ENCODE results near the gene MYO1E. TPM values are rescaled to one million over a fixed set of nuclear protein-coding genes. Genes with fewer than 3 reads are reported as not detected.

The MYO1E gene
- total RNA-seq, 2 experiments from 2014 or later = 1.5 to 26.5 TPM

DNA sequence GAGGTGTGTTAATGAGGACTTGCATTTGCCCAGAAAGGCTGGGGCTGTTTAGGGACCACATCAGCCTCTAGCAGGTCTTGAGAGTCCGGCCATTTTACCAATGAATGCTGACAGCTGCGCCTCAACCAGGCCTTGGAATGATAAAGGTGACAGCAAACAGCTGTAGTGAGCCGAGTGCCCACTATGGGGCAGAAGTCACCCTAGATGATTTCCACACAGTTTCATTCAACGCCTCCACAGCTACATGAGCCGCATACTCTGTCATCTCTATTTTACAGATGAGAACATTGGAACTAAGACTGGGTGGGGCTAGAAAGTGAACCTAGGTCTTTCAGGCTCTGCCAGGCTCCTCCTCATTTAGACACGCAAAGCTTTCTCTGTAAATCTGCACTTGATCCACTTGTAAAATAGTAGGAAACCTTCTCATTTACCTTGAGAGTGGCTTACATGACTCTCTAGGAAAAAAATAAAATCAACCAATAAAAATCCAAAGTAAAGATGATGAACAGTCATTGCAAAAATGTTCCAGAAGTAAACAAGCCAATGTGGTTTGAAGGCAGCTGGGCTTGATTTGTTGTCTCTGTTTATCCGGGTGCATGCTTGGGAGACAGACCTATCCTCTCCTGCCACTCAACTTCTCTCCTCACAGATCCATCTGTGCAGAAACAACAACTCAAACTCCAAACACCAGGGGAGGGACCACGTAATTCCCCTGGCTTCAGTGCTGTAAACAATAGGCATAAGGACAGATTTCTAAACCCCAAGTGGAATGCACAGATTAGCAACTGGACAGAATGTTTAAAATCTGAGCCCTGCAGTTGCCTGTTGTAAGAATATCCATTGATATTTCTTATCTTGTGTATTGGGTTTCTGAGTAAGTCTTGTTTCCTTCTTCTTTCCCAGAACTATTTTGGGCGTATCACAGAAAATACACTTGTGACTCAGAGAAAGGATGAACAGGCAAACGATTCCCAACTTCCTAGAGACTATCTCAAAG is 197.5 kb downstream of the MYO1E start:
- BruUV-seq (replicated peaks) = no TSS peak
- H3K79me2 ChIP-seq (ENCODE audit: insufficient read depth, low read depth, low read length) = no peaks in the 10 kb centered on the region
- no peak overlapping the region for H3K4me2 ChIP-seq (ENCODE audit: low read length)
- no peaks in the 10 kb centered on the region for H3K9me3 ChIP-seq (ENCODE audit: low read length)
- H3K27ac ChIP-seq (ENCODE audit: low read depth, low read length, poor library complexity, severe bottlenecking) = no peak overlapping the region
- H3K4me3 ChIP-seq (ENCODE audit: low read depth, low read length, poor library complexity, severe bottlenecking) = no peak overlapping the region
- no peak overlapping the region for H2AFZ ChIP-seq (ENCODE audit: low read length)
- no peaks in the 10 kb centered on the region for H3K9me2 ChIP-seq (ENCODE audit: insufficient read depth, low read length)
- H3K4me1 ChIP-seq (ENCODE audit: insufficient read depth, low read length, poor library complexity, severe bottlenecking) = no peaks in the 10 kb centered on the region
- TF ChIP-seq, protein P1, sequence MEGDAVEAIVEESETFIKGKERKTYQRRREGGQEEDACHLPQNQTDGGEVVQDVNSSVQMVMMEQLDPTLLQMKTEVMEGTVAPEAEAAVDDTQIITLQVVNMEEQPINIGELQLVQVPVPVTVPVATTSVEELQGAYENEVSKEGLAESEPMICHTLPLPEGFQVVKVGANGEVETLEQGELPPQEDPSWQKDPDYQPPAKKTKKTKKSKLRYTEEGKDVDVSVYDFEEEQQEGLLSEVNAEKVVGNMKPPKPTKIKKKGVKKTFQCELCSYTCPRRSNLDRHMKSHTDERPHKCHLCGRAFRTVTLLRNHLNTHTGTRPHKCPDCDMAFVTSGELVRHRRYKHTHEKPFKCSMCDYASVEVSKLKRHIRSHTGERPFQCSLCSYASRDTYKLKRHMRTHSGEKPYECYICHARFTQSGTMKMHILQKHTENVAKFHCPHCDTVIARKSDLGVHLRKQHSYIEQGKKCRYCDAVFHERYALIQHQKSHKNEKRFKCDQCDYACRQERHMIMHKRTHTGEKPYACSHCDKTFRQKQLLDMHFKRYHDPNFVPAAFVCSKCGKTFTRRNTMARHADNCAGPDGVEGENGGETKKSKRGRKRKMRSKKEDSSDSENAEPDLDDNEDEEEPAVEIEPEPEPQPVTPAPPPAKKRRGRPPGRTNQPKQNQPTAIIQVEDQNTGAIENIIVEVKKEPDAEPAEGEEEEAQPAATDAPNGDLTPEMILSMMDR (conservative IDR thresholded peaks at IDR 0.05; ENCODE audit: low read length) = peak; percentile 85
- no peak for TF ChIP-seq EZH2phosphoT487 (IDR thresholded peaks at IDR 0.05; ENCODE audit: borderline replicate concordance, low read depth, low read length)
- peak; percentile 71 for DNase-seq (ENCODE audit: low spot score)
- POLR2A ChIA-PET = interaction anchor here (0.9 kb wide), 1 partner anchor 13 kb away, joined by 3 read pairs; no protein-coding TSS in a partner anchor
- intact Hi-C loops (cut with micrococcal nuclease; ENCODE audit: unreplicated experiment) = loop anchor here (1.0 kb wide), 2 partner anchors 237 to 318 kb away; no protein-coding TSS in a partner anchor
- no peaks in the 10 kb centered on the region for H4K20me1 ChIP-seq (ENCODE audit: insufficient read depth, low read length)
- no peaks in the 10 kb centered on the region for H3K36me3 ChIP-seq (ENCODE audit: insufficient read depth, low read length)
- CTCF ChIA-PET (ENCODE audit: unreplicated experiment) = interaction anchor here (0.7 to 1.0 kb wide), 3 partner anchors 315 to 353 kb away, joined by 3 to 6 read pairs (median 3); no protein-coding TSS in a partner anchor

DNA sequence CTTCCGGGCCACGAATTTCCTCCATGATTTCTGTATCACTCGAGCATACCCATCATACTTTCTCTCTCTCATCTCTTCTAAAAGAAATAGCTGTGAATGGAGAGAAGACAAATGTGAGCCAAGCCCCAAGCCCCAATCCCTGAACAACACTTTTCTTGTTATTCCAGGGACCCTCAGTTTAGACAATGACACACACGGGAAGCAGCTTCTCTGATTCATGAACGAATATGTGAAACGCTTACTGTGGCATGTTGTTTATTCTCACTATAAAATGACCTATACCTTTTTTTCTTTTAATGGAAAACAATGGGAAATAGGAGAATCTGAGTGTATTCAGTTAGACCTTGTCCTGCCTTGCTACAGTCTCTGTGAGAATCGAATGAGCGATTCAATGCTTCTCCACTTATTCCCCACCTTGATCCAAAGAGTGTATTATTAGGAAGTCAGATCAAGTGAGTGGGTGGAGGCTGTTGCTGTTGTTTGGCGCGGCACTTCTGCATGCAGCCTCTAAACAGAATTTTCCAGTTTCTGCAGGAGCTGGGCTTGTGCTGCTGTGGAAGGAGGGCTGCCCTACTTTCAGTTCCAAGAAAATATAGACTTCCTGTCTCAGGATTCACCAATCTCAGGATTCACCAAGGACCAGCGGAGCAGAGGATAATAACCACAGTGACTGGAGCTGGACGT is 198.4 kb downstream of the MYO1E start:
- no peaks in the 10 kb centered on the region for H3K9me3 ChIP-seq (ENCODE audit: low read length)
- H4K20me1 ChIP-seq (ENCODE audit: insufficient read depth, low read length) = no peaks in the 10 kb centered on the region
- no TSS peak for BruUV-seq (replicated peaks)
- H3K36me3 ChIP-seq (ENCODE audit: insufficient read depth, low read length) = no peaks in the 10 kb centered on the region
- ChIA-PET POLR2A (interaction anchor here (0.9 to 1.0 kb wide), 2 partner anchors 11 to 12 kb away, joined by 3 read pairs; no protein-coding TSS in a partner anchor), CTCF (ENCODE audit: unreplicated experiment) (interaction anchor here (1.0 kb wide), 2 partner anchors 316 to 354 kb away, joined by 3 to 6 read pairs; no protein-coding TSS in a partner anchor)
- H3K4me2 ChIP-seq (ENCODE audit: low read length) = no peak overlapping the region
- H3K79me2 ChIP-seq (ENCODE audit: insufficient read depth, low read depth, low read length) = no peaks in the 10 kb centered on the region
- intact Hi-C loops (cut with micrococcal nuclease; ENCODE audit: unreplicated experiment) = loop anchor here (1.0 kb wide), 2 partner anchors 238 to 319 kb away; no protein-coding TSS in a partner anchor
- no peaks in the 10 kb centered on the region for H3K4me1 ChIP-seq (ENCODE audit: insufficient read depth, low read length, poor library complexity, severe bottlenecking)
- H3K9me2 ChIP-seq (ENCODE audit: insufficient read depth, low read length) = no peaks in the 10 kb centered on the region
- DNase-seq (ENCODE audit: low spot score) = no peak
- TF ChIP-seq, protein P1 (conservative IDR thresholded peaks at IDR 0.05; ENCODE audit: low read length) = no peak
- TF ChIP-seq EZH2phosphoT487 (IDR thresholded peaks at IDR 0.05; ENCODE audit: borderline replicate concordance, low read depth, low read length) = no peak
- no peak overlapping the region for H2AFZ ChIP-seq (ENCODE audit: low read length)
- H3K4me3 ChIP-seq (ENCODE audit: low read depth, low read length, poor library complexity, severe bottlenecking) = no peak overlapping the region
- no peak overlapping the region for H3K27ac ChIP-seq (ENCODE audit: low read depth, low read length, poor library complexity, severe bottlenecking)

Measured in OCI-LY7 (cell line).